Brain microvascular endothelial cell (primary cell): ENCODE measurements around the gene TMEM184B.

ENCODE experiments used
- DNase-seq: peaks from one replicate; pipeline ENCODE4 v3.0.0-alpha.2; 2020
- H3K27ac ChIP-seq: fragments of 250-450 bp; sonication (Bioruptor Pico); 2 replicates; pipeline ENCODE4 v1.5.1; 2020; ENCODE audit warnings: mild to moderate bottlenecking, moderate library complexity
- H3K27me3 ChIP-seq: fragments of 250-450 bp; sonication (Bioruptor Pico); replicated peaks from 2 replicates; pipeline ENCODE4 v1.5.1; 2020; ENCODE audit warnings: mild to moderate bottlenecking
- H3K36me3 ChIP-seq: fragments of 250-450 bp; sonication (Bioruptor Pico); replicated peaks from 2 replicates; pipeline ENCODE4 v1.5.1; 2020; ENCODE audit warnings: mild to moderate bottlenecking
- H3K4me3 ChIP-seq: 2 replicates; pipeline ENCODE4 v1.5.1; 2011; ENCODE audit warnings: low read depth, mild to moderate bottlenecking, control low read depth, low read length, moderate library complexity
- in situ Hi-C: cut with HindIII; loops from 2 replicates; pipeline ENCODE4 v1.10.0; 2017; ENCODE audit warnings: low sequenced_read_pairs, low pct_ligation_motif_present
- TF ChIP-seq, protein P1 (sequence below): IDR thresholded peaks from 2 replicates; pipeline ENCODE4 v1.5.1; 2011; ENCODE audit warnings: low read depth, mild to moderate bottlenecking, moderate library complexity, low read length, control low read depth, inconsistent platforms; ENCODE audit errors: missing control alignments

Gene TMEM184B

DNA sequence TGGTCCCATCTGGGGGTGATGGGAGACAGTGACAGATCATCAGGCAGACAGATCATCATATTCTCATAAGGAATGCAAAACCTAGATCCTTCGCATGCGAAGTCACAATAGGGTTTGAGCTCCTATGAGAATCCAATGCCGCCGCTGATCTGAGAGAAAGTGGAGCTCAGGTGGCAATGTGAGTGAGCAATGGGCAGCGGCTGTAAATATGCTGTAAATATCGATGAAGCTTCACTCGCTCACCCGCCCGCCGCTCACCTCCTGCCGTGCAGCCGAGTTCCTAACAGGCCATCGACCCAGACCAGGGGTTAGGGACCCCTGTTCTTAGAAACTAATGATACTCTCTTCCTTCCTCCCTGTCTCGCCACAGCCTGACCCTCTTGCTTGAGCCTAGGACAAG, 81.8 kb downstream of the TMEM184B start:
- H3K27ac ChIP-seq: no peak overlapping the region
- DNase-seq: no peak
- no peaks in the 10 kb centered on the region for H3K36me3 ChIP-seq
- H3K27me3 ChIP-seq: no peaks in the 10 kb centered on the region
- H3K4me3 ChIP-seq: no peak overlapping the region
- in situ Hi-C loops: no loop called here
- TF ChIP-seq, protein P1, sequence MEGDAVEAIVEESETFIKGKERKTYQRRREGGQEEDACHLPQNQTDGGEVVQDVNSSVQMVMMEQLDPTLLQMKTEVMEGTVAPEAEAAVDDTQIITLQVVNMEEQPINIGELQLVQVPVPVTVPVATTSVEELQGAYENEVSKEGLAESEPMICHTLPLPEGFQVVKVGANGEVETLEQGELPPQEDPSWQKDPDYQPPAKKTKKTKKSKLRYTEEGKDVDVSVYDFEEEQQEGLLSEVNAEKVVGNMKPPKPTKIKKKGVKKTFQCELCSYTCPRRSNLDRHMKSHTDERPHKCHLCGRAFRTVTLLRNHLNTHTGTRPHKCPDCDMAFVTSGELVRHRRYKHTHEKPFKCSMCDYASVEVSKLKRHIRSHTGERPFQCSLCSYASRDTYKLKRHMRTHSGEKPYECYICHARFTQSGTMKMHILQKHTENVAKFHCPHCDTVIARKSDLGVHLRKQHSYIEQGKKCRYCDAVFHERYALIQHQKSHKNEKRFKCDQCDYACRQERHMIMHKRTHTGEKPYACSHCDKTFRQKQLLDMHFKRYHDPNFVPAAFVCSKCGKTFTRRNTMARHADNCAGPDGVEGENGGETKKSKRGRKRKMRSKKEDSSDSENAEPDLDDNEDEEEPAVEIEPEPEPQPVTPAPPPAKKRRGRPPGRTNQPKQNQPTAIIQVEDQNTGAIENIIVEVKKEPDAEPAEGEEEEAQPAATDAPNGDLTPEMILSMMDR: no peak

DNA sequence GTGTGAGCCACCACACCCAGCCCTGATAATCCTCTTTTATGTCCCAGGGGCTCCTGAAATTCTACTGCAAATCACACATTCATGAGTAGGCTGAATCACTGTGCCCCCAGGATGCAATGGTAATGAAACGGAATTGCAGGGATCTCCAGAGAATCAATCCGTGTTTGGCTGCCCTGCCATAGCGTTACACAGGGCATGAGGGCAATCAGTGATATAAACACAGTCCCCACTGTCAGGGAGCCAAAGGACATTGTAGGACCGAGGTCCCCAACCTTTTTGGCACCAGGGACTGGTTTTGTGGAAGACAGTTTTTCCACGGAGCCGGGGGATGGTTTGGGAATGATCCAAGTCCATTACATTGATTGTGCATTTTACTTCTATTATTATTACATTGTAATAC, 82.2 kb downstream of the TMEM184B start:
- in situ Hi-C loops: no loop called here
- Histone ChIP-seq H3K27me3 (no peaks in the 10 kb centered on the region), H3K4me3 (no peak overlapping the region), H3K36me3 (no peaks in the 10 kb centered on the region), H3K27ac (no peak overlapping the region)
- DNase-seq: no peak
- TF ChIP-seq, protein P1: no peak

DNA sequence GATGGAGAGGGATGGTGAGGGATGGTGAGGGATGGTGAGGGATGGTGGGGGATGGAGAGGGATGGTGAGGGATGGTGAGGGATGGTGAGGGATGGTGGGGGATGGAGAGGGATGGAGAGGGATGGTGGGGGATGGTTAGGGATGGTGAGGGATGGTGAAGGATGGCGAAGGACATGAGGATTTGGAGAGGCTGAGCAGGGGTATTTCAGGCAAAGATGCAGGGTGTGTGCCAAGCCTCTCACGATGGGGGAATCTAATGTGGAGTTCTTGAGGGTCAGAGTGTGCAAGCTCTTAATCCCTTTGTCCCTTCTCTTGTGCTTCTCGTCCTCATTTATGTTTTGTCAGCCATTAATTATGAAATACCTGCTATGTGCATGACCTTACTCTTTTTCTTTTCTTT, 83.7 kb downstream of the TMEM184B start:
- in situ Hi-C loops: no loop called here
- DNase-seq: no peak
- Histone ChIP-seq H3K27ac (no peak overlapping the region), H3K27me3 (no peaks in the 10 kb centered on the region), H3K36me3 (no peaks in the 10 kb centered on the region), H3K4me3 (no peak overlapping the region)
- TF ChIP-seq, protein P1: no peak

DNA sequence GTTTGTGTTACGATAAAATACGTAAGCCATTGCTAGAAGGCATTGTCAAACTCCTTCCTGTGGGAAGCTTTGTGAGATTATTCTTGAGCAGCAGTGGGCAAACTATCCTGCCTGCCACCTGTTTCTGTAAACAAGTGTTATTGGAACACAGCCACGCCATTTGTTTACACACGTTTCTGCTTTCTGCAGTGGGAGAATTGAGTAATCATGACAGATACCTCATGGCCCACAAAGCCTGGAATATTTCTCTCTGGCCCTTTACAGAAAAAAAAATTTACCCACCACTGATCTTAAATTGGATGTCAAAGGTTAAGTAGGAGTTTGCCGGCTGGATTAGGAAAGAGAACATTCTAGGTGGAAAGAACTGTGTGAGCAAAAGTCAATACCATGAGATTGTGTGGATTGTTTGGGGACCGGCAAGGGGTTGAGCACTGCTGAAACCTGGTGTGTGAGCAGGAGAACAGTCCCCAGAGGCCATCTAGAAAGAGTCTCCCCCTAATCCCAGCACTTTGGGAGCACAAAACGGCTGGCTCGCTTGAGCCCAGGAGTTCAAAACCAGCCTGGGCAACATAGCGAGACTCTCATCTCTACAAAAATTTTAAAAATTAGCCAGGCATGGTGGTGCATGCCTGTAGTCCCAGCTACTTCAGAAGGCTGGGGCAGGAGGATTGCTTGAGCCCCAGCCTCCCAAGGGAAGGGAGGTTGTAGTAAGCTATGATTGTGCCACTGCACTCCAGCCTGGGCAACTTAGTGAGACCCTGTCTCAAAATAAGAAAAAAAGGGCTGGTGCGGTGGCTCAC, 85.2 kb downstream of the TMEM184B start:
- TF ChIP-seq, protein P1: no peak
- in situ Hi-C loops: no loop called here
- H3K4me3 ChIP-seq: no peak overlapping the region

DNA sequence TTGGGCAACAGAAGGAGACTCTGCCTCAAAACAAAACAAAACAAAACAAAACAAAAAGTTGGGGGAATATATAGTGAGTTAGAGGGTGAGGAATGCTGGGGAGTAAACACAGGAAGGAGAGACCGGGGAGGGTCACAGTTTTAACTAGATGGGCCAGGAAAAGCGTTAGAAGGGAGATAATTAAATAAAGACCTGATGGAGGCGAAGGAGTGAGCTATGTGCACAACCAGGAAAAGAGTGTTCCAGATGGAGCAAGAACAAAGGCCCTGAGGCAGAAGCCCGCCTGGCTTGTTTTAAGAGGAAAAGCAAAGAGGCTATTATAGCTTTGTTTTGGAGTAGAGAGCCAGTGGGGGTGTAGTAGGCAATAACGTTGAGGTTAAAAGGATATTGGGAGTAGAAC, 86.4 kb downstream of the TMEM184B start:
- Histone ChIP-seq H3K4me3 (no peak overlapping the region), H3K27ac (no peak overlapping the region), H3K36me3 (no peaks in the 10 kb centered on the region), H3K27me3 (no peaks in the 10 kb centered on the region)
- DNase-seq: no peak
- TF ChIP-seq, protein P1: no peak
- in situ Hi-C loops: no loop called here

More for the DNA sequence above, 85.2 kb downstream of the TMEM184B start:
- DNase-seq: no peak
- H3K36me3 ChIP-seq: no peaks in the 10 kb centered on the region
- no peaks in the 10 kb centered on the region for H3K27me3 ChIP-seq
- H3K27ac ChIP-seq: no peak overlapping the region

DNA sequence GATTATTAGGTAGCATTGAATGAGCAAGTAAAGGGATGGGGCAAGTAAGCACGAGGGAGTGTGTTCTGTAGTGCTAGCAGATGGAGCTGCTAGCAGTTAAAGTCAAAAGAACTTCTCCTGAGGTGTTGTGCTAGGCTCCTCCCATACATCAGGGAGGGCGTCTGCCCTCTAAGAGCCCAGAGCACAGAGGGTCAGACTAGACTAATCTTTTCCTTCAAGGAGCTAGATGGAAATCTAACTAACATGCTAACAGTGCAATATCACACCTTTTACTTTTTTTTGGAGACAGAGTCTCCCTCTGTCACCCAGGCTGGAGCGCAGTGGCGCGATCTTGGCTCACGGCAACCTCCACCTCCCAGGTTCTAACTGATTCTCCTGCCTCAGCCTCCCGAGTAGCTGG, 88.0 kb downstream of the TMEM184B start:
- no peak for DNase-seq
- Histone ChIP-seq H3K27me3 (no peaks in the 10 kb centered on the region), H3K36me3 (no peaks in the 10 kb centered on the region), H3K4me3 (no peak overlapping the region), H3K27ac (no peak overlapping the region)
- in situ Hi-C loops: no loop called here
- TF ChIP-seq, protein P1: no peak
